SIG-M5 (cell line): ENCODE results near the gene RTKN2.

ENCODE experiments used
- DNase-seq: peaks from one replicate; lab custom pipeline; 2025; lab: John Stamatoyannopoulos, UW

Gene RTKN2

DNA sequence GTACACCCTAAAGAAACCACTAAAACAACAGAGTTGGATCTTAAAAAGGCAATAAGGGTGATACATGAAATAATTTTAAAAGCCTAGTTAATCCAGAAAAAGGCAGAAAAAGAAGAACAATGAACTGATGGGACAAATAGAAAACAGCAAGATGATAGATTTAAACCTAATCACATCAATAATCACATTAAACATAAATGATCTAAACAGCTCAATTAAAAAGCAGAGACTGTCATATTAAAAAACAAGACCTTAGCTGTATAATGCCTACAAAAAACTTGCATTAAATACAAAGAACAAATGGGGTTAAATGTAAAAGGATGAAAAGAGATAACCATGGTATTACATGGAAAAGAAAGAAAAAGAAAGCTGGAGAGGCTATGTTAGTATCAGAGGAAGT lies 96.2 kb downstream of the RTKN2 start:
- no peak for DNase-seq

- DNase-seq, result no peak
Observed at GRCh38 chr10:62171791-62172190, 96.9 kb downstream of the RTKN2 start.

DNA sequence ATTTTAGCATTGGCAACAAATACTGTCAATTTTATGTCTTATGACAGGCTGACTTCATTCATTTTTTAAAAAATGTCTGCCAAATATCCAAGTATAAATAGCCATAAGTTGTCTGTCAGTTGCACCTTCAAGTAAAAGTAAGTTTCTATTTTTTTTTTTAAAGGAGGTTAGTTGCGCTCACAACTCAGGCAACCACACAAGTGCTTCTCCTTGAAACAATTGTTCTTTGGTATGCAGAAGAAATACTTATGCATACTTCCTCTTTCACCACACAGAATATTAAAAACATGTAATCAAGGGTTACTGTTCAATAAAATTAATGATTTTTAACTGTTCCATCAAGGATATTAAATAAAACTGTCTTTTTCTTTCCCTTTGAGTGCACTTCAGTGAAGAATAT lies 97.9 kb downstream of the RTKN2 start:
- no peak for DNase-seq

DNA sequence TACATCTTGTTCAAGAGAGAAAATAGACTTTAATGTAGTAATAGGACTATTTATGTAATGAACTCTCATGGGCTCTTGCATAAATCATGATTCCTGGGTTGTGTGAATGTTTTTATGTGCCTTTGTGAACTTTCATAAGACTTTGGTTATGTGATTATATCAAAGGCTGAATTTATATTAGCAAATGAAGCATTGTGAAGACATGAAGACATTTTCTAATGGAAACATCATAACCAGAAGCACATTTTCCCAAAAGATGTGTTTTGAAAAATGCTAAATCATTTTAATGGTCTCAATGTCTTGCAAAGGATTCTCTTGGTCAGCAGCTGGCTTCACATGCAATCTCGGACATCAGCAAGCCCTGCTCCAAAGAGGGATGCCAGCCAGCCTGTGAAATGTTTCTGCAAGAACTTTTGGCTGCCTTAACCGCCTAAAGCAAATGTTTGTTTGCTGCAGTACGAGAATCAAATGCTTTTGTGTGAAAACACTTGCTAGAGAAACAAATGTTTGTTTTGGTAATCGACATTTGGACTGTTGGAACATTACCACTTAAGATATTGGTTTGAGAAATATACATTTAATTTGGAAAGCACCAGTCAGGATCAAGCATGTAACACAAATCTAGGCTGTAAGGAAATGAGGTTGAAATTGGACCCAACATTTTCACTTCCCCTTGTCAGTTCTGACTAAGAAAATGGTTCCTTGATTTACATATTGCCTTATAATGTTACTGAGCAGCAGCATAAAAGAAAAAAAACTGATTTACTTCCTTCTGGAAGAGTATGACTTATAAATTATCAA lies 102.1 kb downstream of the RTKN2 start:
- DNase-seq, result no peak

DNA sequence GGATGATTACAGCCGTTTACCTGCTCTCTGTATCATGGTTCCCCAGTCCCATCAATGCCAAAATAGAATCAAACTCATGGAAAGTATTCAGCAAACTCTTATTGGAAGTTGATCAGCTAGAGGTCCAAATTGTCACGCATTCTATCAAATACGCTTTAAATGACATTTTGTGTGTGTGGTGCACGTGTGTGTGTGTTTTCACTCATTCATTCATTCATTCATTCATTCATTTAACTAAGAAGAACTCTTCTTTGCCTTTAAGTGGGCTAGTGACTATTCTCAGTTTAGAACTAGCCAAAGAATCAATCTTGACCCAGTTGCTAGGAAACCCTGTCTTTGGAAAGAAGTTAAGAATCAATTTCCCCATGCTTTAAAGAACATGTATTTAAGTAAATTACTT lies 102.8 kb downstream of the RTKN2 start:
- DNase-seq, result no peak

GRCh38 chr10:62163024-62163423 lies 105.6 kb downstream of the RTKN2 start:
- no peak for DNase-seq

- DNase-seq, result no peak
Observed at GRCh38 chr10:62162261-62162981, 106.2 kb downstream of the RTKN2 start.

GRCh38 chr10:62159351-62159750 lies 109.3 kb downstream of the RTKN2 start:
- no peak for DNase-seq

DNA sequence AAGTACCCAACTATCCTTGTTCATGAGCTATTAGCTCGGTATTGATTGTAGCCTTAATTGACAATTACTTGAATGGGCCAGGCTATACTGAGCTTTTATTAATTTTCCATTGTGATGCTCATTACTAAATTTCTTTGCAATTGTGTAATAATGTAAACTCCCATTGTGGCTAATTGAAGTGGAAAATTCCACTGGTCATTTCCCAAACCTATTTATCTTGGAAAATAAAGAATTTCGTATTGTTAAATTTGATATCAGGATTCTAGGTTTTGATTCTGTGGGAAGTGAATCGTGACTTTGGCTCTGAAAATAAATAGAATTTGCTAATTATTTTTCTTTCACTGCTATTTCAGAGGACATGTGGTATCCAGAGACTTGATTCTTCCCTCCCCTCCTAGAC lies 111.0 kb downstream of the RTKN2 start:
- no peak for DNase-seq

DNA sequence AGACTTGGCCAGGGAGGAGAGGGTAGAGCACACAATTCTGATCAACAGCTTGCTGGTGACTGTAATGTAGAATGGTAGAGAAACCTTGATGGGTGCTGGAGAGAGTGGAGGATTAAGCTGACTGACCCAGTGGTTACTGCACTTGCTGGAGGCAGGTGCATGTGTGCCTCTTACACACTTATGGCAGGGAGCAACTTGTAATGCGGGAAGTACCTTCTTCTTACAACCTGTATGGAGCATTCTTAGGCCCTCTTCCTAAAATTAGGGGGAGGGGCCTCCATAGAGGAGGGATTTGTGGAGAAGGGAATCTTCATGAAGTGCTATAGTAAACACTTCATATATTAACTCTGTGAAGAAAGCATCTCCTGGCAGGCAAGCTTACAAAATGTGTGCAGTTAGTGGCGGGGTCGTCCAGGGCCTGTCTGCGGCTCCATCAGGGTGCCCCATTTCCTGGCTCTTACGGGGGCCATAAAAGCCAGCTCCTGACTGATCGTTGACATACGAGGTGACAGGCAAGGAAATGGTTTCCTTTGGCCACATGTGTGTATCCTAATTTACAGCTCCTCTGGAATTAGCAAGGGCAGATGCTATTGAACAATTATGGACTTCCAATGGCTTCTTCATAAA lies 113.5 kb downstream of the RTKN2 start:
- no peak for DNase-seq

DNA sequence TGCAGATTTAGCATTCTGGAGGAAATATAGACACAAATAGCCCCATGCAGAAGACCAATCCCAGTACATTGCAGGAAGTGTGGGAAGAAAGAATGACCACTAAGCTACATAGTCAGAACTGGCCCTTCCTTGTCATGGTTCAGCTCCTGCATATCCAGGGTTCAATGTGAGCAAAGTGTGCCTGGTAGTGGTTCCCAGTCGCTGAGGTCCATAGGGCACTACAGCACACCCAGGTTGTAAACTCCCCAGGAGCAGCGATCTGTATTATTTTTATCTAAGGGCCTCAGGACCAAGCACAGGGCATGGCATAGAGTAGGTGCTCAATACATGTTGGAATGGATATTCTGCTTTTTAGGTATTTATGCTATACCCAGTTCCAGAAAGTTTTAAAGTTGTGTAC lies 114.4 kb downstream of the RTKN2 start:
- no peak for DNase-seq

DNA sequence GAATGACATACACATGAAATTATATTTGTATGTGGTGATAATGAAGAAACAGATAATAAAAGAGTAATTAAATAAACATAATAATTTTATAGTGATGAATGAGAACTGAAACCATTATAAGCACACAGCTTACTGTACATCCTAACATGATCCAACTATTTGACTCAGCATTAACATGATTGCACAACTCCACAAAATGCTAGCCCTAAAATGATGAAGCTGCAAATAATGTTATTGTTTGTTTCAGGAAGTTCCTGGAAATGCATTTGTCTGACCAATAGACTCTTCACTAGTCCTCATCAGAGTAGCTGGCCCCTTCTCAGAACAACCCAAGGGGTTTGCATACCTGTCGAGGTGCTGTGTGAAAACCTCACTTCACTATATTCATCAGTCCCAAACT lies 115.5 kb downstream of the RTKN2 start:
- no peak for DNase-seq

DNA sequence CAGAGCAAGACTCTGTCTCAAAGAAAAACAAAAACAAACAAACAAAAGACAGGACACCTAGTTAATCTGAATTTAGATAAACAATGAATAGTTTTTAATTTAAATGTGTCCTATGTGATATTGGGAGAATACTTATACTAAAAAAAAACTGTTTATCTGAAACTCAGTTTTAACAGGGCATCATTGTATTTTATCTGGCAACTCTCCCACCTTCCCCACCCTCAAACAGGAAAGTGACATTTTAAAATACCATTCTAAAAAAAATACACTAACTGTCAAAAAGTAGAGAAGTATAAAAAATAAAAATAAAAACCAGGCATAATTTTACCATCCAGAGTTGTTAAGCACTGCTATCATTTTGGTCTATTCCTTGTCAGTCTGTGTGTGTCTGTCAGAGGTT lies 119.0 kb downstream of the RTKN2 start:
- DNase-seq, result no peak

GRCh38 chr10:62148155-62148554 lies 120.5 kb downstream of the RTKN2 start:
- no peak for DNase-seq

GRCh38 chr10:62147425-62147824 lies 121.2 kb downstream of the RTKN2 start:
- no peak for DNase-seq

- DNase-seq, result no peak
Observed at GRCh38 chr10:62136931-62137330, 131.7 kb downstream of the RTKN2 start.

GRCh38 chr10:62133618-62134017 lies 135.0 kb downstream of the RTKN2 start:
- DNase-seq, result no peak
